HG03025 (cell line): ENCODE results near the gene FREY1.

ENCODE experiments used
- ATAC-seq: cut with Tn5 transposase; IDR thresholded peaks from one replicate; pipeline ENCODE4 v1.9.1; 2021; ENCODE audit warnings: mild to moderate bottlenecking, moderate library complexity; ENCODE audit not compliant: unreplicated experiment, low FRiP score

The FREY1 gene, protein sequence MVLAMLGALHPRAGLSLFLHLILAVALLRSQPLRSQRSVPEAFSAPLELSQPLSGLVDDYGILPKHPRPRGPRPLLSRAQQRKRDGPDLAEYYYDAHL

DNA sequence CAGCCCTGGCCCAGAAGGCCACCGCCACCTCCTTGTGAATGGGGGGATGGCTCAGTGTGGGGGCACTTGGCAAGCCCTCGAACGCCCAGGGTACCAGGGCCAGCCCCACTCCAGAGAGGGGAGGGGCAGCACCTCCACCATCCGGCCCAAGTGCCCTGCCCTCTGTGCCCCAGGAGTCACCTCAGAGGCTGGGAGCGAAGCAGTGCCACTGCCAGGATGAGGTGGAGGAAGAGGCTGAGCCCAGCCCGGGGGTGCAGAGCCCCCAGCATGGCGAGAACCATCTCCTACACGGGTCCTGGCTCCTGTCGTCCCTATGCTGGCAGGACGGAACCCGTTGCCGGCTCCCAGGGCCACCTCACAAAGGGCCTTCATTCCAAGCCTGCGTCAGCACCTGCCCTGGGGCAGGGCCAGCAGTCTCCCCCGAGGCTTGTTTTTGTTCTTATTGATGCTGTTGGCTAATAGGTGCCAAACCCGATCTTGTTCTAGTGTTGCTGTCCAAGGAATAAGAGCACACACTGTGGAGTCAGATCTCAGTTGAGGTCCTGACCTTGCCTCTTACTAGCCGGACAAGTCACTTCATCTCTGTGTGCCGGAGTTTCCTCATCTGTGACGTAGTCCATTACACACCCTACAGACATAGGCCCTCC, at the start of gene FREY1:
FREY1 (minus strand) TSS at position 307 of the 647 bp plus-strand sequence; CDS start at position 281, 26 bp downstream.
- no peak for ATAC-seq

GRCh38 chr11:45949992-45950407, 42.9 kb upstream of the FREY1 start:
- no peak for ATAC-seq

DNA sequence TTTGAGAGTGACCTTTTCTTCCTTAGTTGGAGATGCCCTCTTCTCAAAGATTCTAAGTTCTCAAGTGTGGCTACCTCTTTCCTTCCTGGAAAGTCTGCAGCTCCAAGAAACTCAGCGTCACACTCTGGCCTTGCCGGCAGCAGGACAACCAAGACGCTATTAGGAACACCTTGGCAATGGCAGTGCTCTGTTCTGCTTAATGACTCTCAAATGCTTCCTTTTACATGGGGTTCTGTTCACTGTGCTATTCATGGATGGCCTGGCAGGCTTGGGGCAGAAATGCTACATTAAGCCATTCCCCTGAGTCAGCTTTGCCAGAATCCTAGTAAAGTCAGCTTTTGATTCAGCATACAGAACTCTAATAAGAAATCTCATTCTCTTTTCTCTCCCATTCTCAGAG, 41.3 kb upstream of the FREY1 start:
- ATAC-seq = no peak

GRCh38 chr11:45947885-45948284, 40.8 kb upstream of the FREY1 start:
- ATAC-seq = no peak

DNA sequence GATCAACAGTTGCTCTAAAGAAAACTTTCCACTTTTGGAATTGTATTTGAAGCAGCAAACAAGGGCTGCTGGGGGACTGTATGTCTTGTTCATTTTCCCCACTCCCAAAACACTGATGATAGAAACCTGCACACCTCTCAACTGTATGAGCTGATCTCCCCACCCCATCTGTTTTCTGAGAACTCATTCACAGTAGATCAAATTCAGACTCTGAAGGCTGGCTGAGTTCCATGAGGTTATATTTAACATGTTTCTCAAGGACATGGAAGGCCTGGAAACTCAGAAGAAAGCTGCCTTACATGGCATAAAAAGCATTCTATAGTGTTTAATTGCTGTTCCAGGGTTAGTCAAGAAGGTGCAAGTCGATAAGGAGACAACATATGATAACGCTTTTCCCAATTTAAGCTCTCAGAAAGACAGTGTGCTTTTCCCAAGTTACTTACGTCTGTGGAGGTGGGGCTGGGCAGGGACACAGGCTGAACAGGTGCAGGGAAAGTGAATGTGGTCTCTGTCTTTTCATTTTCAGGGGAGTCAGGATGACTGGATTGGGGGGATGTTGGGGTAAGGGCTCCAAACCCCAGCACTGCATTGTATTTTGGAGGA, 38.4 kb upstream of the FREY1 start:
- no peak for ATAC-seq

GRCh38 chr11:45942381-45942780, 35.3 kb upstream of the FREY1 start:
- ATAC-seq = no peak

DNA sequence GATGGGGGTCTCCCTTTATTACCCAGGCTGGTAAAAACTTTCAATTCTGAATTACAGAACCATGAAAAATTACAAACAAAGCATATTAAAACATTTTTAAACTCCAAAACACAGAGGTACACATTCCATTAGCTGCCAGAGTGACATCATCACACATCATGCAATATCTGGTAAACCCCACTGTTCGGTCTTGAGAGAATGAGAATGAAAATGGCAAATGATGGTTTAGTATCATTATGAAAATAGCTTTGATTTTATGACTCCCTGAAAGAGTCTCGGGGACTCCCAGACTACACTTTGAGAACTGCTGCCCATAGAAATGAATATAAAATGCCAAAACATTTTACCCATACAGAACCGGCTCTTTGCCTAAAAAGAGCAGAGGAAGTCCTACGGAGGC, 34.2 kb upstream of the FREY1 start:
- no peak for ATAC-seq

DNA sequence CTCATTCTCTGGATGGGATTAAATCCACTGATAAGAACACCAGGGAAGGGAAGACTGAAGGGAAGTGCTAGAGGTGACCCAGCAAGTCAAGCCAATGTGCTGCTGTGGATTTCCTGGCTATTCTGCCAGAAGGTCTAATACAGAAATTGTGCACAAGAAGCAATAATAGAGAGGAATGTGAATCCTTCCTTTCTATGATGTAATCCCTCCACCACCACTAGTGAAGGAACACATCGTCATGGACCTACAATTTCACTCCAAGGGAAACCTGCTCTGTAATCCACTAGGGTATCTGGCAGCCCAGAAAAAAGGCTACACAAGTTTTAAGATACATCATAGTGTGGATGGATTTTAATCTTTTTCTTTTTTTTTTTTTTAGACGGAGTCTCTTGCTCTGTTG, 32.8 kb upstream of the FREY1 start:
- no peak for ATAC-seq

- no peak for ATAC-seq
Measured at GRCh38 chr11:45937916-45938315, 30.8 kb upstream of the FREY1 start.

- ATAC-seq = no peak
Measured at GRCh38 chr11:45936511-45937054, 29.5 kb upstream of the FREY1 start.

- ATAC-seq = no peak
Measured at GRCh38 chr11:45935349-45936064, 28.4 kb upstream of the FREY1 start.

DNA sequence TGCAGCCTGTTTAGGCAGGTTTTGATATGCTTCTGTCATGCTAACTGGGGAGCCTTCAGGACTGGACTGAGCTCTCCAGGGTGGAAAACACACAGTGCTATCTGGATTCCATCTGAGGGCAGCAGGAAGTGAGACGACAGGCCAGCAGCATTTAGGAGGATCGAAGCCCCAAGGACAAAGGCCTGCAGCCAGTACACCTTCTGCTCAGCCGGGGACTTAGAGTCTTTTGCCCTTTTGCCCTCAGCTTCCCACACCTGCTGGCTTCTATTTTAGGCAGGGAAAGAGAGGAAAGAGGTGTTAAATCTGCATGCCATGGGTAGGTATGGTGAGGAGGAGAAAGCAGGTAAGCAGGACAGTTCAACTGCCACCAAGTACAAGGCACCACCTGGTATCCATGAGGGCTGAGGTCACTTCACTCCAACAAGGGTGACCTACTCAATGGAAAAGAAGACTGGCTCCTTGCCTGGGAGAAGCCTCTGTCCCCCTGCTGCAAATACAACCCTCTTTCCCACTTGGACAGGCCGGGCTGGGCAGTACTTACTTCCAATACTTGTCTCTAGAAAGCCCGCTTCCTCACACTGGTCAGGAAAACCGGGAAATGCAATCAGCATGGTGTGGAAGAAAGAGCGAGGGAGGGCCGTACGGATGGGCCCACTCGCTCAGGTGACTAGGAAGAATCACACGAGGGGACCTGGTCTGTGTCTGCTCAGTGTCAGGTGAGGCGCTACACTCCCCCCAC, 27.7 kb upstream of the FREY1 start:
- no peak for ATAC-seq

DNA sequence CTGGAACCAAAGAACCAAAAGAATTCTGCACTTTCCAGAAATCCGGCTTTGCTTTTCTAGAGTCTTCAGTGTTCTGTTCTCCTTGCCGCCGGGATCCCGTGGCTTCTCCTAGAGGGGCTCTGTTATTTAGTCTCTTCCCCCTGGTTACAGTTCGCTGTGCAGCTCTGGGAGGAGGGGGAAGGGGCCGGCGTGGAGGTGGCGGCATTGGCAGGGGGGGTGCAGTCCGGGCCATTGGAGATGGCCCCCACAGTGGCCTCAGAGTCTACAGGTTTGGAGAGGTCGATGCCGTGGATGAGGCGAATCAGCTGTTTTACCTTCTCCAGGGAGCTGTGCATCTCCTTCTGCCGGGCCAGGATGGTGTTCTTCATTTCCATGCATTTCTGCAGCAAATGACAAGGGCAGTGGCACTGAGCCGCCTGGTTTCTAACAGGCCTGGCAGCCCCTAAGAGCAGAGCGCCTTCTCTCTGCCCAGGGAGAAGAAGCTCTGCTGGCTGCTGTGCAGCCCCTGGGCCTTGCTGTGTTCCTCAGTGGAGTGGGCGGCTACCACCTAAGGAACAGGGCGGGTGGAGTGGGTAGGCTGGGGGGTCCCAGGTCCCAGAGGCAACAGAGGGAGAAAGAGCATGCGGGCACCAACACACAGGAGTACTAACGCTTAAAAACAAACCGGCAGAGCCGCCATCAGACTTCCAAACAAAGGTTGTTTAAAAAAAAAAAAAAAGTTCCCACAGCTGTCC, 26.9 kb upstream of the FREY1 start:
- no peak for ATAC-seq

DNA sequence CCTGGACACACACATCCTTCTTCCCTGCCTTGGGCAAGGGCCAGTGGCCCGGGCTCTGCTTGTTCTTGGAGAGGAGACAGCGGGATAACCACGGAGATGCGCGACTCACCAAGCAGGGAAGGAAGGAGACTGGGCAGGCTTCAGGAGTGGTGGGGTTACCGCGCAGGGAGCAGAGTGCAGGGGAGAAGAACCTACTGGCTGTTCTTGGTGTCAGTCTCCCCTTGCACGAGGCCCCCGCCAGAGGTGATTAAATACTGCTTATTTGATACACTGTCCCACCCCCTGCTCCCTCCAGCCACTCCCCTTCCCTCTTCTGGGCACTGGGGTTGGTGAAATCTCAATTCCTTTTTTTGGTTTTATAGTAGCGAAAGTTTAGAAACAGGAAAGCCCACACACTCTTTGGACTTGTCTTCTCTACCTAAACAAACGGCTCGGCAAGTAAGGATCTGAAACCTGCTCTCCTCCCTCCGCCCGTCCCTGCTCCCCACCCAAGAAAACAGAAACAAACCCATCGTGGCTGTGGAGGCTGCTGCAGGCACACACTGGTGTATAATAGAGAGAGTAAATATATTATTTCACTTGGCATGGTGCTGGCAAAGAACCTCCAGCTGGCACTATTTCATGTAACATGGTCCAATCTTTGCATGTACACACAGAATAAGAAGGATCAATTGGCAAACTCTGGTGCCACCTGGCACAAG, 26.2 kb upstream of the FREY1 start:
- peak; percentile 46 for ATAC-seq

GRCh38 chr11:45932217-45932616, 25.1 kb upstream of the FREY1 start:
- no peak for ATAC-seq

DNA sequence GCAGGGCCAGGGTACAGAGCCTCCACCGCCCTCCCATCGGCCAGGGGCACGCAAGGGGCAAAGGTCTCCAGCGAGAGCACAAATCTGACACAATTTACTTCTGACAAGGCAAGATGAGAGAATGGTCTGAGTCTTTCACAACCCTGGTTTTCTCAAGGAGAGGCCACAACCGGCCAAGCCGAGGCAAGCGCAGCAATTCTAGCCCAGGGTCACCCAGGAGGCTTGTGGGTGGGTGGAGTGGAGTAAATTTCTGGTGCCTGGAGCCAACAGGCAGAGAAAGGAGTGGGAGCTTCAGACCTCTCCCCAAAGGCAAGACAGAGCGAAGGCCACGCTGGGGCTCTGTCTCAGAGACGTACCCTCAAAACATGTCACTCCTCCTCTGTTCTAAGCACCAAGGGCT, 24.7 kb upstream of the FREY1 start:
- no peak for ATAC-seq

GRCh38 chr11:45930951-45931570, 24.0 kb upstream of the FREY1 start:
- no peak for ATAC-seq

GRCh38 chr11:45930031-45930794, 23.1 kb upstream of the FREY1 start:
- peak; percentile 76 for ATAC-seq
